Measurements from ENCODE around the gene OSER1. TPM values are rescaled to one million over a fixed set of nuclear protein-coding genes. Genes with fewer than 3 reads are reported as not detected.

Gene OSER1
- total RNA-seq, 1 donor from 2014 or later = 11.8 TPM

Other genes with a start within 250 kb of the OSER1 start
- 0.13 TPM for gene JPH2, start 23.6 kb downstream of the OSER1 start, total RNA-seq
- not detected for gene GDAP1L1, start 36.5 kb upstream of the OSER1 start, total RNA-seq
- 4.9 TPM for gene FITM2, start 100.4 kb upstream of the OSER1 start, total RNA-seq
- not detected for gene R3HDML, start 126.3 kb upstream of the OSER1 start, total RNA-seq
- gene HNF4A, start 144.9 kb upstream of the OSER1 start, total RNA-seq = 189 TPM

All from left lobe of liver (tissue), 1 donor.